ENCODE data around the gene POMT1.
"Not testable (repeated sequence)": the region's sequence is repeated elsewhere in the genome, so short reads cannot be mapped to it uniquely, and the experiment has no call there.

POMT1 gene, protein sequence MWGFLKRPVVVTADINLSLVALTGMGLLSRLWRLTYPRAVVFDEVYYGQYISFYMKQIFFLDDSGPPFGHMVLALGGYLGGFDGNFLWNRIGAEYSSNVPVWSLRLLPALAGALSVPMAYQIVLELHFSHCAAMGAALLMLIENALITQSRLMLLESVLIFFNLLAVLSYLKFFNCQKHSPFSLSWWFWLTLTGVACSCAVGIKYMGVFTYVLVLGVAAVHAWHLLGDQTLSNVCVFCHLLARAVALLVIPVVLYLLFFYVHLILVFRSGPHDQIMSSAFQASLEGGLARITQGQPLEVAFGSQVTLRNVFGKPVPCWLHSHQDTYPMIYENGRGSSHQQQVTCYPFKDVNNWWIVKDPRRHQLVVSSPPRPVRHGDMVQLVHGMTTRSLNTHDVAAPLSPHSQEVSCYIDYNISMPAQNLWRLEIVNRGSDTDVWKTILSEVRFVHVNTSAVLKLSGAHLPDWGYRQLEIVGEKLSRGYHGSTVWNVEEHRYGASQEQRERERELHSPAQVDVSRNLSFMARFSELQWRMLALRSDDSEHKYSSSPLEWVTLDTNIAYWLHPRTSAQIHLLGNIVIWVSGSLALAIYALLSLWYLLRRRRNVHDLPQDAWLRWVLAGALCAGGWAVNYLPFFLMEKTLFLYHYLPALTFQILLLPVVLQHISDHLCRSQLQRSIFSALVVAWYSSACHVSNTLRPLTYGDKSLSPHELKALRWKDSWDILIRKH

DNA sequence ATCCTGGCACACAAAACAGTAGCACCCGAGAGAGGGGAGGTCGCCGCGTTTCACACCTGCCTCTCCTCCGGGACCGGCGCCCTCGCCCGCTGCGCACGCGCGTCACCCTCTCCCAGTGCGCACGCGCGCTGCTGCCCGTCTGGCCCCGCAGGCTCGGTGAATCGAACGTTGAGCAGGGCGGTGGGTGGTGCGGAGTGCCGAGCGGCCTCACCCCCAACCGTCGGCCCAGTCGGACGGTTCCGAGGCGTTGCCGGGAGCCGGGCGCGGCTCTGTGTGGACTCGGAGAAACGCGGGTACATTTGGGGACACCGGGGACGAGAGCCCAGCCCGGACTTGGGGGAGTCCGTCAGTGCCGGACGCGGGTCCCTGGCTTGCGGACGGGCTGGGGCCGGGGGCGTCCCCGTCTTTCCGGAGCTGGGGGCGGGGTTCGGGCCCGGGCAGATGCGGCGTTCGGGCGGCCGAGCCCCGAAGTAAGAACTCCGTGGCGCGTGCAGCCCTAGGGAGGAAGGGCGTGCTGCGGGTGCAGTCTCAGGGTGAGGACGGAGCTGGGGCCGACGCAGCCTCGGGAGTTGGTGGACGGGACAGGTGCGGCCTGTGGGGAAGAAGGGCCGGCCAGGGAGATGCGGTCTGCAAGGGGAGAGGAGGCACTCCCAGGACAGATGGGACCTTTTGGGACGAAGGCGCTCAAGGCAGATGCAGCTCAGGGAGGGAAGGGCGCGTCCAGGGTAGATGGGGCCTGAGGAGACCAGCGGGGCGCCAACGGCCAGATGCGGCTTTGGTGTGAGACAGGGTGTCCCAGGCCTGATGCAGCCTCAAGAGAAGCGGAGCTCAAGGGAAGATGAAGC, at the start of gene POMT1:
Gene POMT1, plus strand, starts transcription at position 138 of the 845 bp plus-strand sequence. CDS start 1,301 bp downstream, outside the sequence.
- DNase-seq, result peak; percentile 41

DNA sequence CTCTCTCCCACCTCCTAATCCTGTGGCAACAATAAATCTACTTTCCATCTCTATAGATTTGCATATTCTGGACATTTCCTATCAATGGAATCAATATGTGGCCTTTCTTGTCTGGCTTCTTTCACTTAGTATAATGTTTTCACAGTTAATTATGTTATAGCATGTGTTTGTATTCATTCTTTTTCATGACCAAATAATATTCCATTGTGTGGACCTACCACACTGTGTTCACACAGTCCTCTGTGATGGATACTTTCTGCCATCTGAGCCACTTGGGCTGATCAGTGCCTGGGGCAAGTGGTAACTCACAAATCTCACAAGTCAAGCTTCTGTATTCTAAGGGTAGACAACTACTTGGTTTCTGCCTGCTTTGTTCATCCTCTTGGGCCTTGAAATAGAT, 48.7 kb upstream of the POMT1 start:
- DNase-seq, result no peak

DNA sequence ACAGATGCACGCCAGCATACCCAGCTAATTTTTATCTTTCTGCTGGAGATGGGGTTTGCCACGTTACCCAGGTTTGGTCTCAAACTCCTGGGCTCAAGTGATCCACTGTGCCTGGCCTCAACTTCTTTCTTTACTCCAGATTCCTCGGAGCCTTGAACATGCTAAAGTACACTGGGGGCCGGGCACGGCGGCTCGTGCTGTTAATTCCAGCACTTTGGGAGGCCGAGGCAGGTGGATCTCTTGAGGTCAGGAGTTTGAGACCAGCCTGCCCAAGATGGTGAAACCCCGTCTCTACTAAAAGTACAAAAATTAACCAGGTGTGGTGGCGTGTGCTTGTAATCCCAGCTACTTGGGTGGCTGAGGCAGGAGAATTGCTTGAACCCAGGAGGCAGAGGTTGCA, 47.1 kb upstream of the POMT1 start:
- DNase-seq, result not testable (repeated sequence)

DNA sequence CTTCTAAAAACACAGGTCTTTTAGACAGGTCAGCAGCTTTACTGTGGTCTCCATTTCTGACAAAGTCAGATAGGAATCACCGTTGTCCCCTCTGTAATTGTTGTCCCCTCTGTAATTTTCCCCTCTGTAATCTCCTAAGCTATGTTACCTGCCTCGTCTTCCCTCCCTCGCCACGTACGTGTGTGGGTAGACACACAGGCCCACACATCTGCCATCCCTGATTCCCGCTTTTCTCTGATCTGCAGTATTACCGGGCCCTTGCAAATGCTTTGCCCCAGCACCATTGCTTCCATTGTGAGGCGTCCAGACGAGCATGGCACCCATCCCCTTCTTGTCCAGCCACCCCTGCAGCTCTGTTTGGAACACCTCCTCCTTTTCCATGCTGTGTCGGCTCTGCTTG, 45.0 kb upstream of the POMT1 start:
- DNase-seq, result no peak

DNA sequence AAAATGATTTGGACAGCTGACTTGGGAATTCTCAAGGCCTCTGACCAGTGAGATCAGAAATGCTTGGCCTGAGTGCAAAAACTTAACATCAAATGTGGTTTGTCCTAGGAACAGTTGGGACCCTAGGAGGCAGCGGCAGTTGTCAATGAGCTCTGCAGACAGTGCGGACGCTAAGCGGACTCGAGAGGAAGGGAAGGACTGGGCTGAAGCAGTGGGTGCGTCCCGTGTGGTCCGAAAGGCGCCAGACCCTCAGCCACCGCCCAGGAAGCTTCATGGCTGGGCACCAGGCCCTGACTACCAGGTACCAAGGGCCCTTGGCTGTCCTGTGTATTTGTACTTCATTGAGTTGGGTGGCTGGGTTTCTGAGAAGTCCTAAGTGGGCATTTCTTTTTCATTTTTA, 43.7 kb upstream of the POMT1 start:
- DNase-seq, result no peak

DNA sequence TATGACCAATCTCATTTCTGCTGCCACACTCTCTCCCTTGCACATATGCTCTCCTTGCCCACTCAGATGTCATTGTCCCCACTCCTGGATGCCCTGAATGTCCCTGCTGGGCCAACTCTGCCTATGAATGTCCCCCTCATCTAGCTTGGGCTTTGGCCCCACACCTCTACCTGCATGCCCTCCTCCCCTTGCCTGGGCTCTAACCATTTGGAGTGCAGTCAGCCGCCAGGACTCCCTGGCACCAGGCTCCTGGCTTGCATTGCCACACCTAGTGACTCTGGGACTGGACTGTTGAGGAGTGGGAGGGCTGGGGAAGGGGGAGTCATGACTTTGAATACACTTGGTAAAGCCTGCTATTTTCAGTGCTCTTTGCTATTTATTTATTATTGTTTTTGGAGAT, 41.6 kb upstream of the POMT1 start:
- DNase-seq, result no peak

DNA sequence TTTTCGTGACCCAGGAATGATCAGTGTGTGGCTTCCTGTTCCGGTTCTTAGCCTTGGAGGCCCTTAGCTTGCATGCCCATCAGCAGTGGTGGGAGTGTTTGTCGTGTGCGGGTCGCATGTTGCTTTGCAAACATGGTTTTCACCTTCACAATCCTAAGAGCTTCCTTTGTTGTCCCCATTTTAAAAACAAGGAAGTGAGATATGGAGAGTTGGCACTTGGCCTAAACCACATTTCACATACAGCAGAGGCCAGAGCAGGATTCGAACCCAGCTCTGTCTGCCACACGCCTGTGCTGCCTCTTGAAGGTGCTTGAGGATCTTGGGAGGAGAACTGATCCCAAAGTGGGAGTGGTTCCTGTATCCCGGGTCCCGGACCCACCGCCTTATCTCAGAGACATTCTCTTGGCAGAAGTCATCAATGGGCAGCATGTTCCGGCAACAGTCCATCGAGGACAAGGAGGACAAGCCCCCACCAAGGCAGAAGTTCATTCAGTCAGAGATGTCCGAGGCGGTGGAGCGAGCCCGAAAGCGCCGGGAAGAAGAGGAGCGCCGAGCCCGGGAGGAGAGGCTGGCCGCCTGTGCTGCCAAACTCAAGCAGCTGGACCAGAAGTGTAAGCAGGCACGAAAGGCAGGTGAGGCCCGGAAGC, 38.2 kb upstream of the POMT1 start:
- no peak for DNase-seq

DNA sequence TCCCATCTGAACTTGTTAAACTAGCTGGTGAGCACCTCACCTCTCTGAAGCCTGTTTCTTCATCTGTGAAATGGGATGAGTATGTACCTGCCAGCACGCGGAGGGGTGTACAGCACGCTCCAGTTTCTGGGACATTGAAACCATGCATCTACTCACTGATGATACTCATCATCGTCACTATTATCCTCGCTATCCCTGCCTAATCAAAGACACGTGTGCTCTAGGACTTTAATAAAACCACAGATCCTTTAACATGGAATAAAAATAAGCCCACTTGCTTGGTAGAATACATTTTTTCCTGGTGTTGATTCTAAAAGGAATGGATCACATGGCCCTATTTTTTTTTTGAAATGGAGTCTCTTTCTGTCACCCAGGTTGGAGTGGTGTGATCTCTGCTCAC, 37.3 kb upstream of the POMT1 start:
- DNase-seq, result no peak

DNA sequence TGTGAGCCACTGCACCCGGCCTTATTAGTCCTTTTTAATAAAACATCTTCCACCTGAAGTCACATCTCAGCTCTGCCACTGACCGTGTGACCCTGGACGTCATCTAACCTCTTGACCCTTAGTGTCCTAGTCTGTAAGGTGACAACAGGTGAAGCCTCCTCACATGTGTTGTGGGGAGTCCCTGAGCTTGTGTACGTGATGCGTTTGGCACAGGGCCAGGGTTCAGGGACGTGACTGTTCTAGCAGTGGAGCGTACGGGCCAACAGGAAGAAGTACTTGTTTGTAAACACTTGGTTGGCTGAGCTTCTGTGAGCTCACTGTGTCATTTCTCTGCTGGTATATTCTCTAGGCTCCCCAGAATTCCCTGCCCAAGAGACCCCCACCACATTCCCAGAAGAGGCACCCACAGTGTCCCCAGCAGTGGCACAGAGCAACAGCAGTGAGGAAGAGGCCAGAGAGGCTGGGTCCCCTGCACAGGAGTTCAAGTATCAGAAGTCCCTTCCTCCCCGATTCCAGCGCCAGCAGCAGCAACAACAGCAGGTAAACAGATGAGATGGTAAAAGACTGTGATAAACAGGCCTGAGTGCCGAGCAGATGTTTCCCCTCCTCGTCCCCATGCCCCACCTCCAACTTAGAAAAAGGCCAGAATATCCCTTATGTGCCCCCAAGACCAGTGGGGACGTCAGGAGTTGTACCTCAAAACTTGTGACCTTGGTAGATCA, 35.3 kb upstream of the POMT1 start:
- no peak for DNase-seq

DNA sequence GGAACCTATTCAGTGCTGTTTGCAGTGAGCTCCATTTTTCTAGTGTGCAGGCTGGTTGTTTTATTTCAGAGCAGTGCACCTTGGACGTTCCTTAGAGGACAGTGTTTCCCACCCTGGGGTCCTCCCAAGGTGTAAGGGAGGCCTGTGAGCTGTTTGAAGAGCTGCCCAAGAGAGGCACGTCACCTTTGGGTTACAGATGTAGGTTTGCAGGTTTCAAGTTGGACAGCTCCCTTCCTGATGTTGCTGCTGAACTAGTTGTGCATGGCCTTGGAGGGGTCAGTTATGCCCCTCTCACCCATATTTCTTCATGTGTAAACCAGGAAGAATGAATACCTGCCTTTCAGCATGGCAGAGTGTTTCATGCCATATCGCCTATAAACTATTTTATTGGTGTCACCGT, 34.7 kb upstream of the POMT1 start:
- DNase-seq, result no peak

DNA sequence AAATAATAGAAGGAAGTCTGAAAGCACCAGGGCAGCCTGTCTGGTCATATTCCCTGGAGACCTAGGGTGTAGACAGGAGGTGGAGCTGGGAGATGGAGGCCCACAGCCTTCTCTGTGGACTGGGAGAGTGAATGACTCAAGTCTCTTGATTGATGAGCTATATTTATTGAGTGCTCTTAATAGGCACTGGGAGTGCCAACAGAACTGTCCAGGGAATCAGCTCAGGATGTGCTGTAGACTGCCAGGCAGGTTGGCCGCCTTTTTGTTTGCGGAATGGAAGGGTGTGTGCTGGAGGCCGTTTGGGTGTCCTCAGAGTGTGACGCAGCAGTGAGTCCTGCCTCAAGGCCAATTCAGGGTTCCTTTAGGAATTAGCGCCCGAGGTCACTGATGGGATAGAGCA, 33.4 kb upstream of the POMT1 start:
- DNase-seq, result no peak

DNA sequence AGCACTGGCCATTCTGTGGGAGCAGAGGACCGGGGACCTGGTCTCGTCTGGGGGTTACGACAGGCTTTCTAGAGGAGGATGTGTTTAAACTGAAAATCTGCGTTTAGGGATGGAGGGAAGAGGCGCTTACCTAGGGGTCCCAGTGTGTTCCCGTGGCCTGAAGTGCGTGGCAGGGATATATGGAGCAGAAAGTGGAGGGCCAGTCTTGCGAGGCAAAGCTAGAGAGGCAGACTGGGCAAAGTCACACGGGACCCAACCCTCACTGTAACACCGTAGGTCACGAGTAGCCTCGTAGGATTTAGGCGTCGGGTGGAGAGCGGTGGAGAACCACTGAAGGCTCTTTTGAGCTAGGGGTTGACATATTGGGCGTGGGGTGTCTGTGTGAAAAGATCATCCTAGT, 32.8 kb upstream of the POMT1 start:
- DNase-seq, result no peak

DNA sequence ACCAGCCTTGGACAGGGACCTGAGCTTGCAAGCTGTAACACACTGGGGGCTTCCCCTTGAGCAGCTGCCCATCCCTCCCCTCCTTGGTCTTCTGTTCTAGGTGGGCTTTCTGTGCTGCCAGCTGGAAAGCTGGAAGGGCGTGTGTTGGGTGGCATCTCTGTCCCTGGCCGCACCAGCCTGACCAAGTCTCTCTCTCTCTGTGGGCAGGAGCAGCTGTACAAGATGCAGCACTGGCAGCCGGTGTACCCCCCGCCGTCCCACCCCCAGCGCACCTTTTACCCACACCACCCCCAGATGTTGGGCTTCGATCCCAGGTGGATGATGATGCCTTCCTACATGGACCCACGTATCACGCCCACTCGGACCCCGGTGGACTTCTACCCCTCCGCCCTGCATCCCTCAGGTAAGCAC, 32.1 kb upstream of the POMT1 start:
- DNase-seq, result no peak

DNA sequence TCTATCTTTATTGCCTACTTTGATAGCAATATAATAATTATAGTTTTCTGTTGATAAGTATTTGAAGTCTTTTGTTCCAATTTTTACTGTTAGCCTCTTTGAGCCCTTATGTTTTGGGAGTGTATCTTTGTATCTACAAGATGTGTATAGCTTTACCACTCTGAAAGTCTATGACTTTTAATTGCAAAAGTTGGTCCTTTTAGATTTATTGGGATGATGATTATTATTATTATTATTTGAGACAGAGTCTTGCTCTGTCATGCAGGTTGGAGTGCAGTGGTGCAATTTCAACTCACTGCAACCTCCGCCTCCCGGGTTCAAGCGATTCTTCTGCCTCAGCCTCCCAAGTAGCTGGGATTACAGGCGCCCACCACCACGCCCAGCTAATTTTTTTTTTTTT, 30.6 kb upstream of the POMT1 start:
- not testable (repeated sequence) for DNase-seq

DNA sequence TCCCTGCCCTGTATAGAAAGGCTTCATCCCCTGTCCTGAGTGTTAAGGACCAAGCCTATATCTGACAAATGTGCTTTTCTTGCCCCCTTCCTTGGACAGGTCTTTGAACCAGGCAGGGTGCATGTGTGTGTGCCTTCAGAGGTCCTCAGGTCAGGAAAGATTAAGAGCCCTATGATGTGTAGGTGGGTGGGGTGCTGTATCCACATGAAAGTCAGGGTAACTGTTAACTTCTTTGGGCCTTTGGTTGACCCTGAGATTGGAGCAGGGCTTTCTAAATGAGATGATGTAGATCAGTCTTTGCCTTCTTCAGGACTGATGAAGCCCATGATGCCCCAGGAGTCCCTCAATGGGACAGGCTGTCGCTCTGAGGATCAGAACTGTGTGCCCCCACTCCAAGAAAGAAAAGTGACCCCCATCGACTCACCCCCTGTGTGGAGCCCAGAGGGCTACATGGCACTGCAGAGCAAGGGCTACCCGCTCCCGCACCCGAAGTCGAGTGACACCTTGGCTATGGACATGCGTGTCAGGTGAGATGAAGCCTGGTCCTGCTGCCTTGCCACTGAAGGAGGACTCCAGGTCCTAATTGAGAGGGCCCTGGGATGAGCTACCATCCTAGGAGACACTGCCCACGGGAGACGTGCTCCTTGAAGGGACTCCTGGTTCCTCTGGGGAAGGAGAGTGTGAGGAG, 29.4 kb upstream of the POMT1 start:
- DNase-seq, result no peak

DNA sequence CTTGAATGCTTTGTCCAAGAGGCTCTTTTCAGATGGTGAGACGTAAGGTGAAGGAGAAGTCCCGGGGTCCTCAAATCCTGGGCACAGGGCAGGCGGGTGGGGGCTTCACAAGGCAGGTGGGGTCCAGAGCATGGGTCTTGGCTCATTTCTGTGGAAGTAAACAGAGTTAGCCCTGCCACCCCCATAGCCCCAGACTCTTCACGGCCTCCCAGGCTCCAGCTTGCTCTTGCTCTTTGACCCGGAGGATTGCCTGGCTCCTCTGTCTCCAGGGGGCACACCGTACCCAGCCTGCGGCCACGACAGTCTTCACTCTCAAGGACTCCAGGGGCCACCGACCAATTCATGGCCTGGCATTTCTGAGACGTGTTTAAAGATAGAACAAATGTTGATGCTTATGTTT, 28.8 kb upstream of the POMT1 start:
- no peak for DNase-seq

DNA sequence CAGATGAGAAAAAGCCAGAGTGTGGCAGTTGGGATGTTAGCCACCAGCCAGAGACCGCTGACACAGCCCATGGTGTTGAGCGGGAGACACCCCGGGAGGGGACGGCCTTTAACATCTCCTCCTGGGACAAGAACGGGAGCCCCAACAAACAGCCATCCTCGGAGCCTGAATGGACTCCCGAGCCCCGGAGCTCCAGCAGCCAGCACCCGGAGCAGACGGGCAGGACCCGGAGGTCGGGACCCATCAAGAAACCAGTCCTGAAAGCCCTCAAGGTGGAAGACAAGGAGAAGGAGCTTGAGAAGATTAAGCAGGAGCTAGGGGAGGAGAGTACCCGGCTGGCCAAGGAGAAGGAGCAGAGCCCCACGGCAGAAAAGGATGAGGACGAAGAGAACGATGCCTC, 28.0 kb upstream of the POMT1 start:
- no peak for DNase-seq

DNA sequence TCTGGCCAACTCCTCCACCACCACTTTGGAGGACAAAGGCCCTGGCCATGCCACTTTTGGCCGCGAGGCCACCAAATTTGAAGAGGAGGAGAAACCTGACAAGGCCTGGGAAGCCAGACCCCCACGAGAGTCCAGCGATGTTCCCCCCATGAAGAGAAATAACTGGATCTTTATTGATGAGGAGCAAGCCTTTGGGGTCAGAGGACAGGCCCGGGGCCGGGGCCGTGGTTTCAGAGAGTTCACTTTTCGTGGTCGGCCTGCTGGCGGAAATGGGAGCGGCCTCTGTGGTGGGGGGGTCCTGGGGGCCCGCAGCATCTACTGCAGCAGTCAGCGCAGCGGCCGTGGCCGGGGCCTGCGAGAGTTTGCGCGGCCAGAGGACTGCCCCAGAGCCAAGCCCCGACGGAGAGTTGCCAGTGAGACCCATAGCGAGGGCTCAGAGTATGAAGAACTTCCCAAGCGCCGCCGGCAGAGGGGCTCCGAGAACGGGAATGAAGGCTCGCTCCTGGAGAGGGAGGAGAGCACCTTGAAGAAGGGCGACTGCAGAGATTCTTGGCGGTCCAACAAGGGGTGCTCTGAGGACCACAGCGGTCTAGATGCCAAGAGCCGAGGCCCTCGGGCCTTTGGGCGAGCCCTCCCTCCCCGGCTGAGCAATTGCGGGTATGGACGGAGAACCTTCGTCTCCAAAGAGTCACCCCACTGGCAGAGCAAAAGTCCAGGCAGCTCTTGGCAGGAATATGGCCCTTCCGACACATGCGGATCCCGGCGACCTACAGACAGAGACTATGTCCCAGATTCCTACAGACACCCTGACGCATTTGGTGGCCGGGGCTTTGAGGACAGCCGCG, 27.4 kb upstream of the POMT1 start:
- DNase-seq, result no peak

DNA sequence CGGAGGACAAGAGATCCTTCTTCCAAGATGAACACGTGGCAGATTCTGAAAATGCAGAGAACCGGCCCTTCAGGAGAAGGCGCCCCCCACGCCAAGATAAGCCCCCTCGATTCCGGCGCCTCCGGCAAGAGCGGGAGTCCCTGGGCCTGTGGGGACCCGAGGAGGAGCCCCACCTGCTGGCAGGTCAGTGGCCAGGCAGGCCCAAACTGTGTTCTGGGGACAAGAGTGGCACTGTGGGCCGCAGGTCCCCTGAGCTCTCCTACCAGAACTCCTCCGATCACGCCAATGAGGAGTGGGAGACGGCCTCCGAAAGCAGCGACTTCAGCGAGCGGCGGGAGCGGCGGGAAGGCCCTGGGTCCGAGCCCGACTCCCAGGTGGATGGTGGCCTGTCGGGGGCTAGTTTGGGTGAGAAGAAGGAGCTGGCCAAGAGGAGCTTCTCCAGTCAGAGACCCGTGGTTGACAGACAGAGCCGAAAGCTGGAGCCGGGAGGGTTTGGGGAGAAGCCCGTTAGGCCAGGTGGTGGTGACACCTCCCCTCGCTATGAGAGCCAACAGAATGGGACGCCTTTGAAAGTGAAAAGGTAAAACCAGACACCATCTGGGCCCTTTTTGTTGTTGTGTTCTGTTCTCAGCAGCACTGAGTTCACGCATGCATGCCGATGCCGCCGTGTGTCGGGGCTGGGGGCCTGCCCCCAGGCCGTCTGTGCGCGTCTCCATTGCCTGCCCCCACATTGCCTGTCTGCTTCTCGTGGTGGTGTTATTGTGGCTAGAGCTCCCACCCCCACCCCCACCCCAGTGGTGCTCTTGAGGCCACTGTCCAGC, 26.6 kb upstream of the POMT1 start:
- no peak for DNase-seq

All from NCI-H446 treated with DMSO at 0.1 percent for 48 hours (cell line).